ENCODE measurements around the gene ERLIN1.

DNA sequence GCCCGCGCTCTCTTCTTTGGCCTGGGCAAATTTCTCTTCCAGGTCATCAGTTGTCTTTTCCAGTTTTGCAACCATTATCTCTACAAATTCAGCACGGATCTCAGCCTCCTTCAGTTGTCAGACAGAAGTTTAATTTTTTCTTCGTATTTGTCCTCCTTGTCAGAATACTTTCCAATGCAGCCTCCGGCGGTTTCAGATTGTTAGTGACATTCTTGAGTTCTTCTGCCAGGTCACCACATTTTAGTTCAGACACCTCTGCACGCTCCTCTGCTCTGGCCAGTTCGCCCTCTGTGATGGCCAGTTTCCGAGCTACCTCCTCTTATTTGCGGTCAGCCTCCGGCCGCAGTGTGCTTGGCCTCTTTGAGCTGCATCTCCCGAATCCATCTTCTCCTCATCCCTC is 71.4 kb downstream of the ERLIN1 start:
- TF ChIP-seq, protein P1, sequence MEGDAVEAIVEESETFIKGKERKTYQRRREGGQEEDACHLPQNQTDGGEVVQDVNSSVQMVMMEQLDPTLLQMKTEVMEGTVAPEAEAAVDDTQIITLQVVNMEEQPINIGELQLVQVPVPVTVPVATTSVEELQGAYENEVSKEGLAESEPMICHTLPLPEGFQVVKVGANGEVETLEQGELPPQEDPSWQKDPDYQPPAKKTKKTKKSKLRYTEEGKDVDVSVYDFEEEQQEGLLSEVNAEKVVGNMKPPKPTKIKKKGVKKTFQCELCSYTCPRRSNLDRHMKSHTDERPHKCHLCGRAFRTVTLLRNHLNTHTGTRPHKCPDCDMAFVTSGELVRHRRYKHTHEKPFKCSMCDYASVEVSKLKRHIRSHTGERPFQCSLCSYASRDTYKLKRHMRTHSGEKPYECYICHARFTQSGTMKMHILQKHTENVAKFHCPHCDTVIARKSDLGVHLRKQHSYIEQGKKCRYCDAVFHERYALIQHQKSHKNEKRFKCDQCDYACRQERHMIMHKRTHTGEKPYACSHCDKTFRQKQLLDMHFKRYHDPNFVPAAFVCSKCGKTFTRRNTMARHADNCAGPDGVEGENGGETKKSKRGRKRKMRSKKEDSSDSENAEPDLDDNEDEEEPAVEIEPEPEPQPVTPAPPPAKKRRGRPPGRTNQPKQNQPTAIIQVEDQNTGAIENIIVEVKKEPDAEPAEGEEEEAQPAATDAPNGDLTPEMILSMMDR (conservative IDR thresholded peaks at IDR 0.05; ENCODE audit: low read depth, low read length) = no peak
- TF ChIP-seq EZH2phosphoT487 (IDR thresholded peaks at IDR 0.05; ENCODE audit: borderline replicate concordance, low read length) (no peak), EZH2 (IDR thresholded peaks at IDR 0.05; ENCODE audit: low read length, unreplicated experiment) (no peak)
